ENCODE data around the gene SFMBT1.

The SFMBT1 gene

DNA sequence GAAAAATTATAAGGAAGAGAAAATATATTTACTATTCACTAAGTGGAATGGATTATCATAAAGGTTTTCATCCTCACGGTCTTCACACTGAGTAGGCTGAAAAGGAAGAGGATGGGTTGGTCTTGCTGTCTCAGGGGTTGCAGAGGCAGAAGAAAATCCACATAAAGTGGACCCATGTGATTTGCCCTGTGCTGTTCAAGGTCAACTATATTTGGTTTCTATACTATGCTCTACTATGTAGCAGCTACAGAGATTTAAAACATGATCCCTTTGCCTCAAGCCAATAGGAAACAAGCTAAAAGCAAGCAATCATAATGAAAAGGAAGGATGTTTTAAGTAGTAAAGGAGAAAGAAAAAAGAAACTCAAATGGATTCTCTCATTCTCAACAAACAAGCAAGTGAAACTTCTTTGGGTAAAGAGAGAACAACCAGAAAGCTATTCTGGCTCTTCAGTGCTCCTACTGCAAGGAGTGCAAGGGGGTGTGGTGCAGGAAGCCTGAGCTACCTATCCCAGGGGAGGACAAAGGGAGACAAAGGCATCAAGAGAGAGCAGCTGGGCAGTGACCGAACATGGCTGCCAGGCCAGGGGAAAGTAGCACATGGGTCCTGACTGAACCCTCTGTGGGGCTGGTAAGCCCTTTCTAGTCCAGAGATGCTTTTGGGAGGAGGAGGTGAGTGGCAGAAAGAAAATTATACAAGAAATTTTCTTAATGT is 35.9 kb downstream of the SFMBT1 start:
- Mint-ChIP-seq H3K4me3 (no peak overlapping the region), H3K36me3 (ENCODE audit: low read depth) (peaks cover 3% of the 10 kb centered on the region), H3K27me3 (ENCODE audit: low read depth) (no peaks in the 10 kb centered on the region), H3K4me1 (ENCODE audit: low read depth) (peaks cover 7% of the 10 kb centered on the region), H3K27ac (no peak overlapping the region), H3K9me3 (no peaks in the 10 kb centered on the region)

DNA sequence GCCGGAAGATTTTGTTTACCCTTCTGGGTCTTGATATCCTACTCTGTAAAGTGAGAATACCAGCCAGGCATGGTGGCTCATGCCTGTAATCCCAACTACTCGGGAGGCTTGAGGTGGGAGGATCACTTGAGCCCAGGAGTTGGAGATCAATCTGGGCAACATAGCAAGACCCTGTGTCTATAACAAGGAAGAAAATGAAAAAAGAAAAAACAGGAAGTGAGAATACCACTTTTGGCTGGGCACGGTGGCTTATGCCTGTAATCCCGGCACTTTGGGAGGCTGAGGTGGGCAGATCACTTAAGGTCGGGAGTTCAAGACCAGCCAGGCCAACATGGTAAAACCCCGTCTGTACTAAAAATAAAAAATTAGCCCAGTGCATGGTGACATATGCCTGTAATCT is 36.9 kb downstream of the SFMBT1 start:
- Mint-ChIP-seq H3K27me3 (ENCODE audit: low read depth) (no peaks in the 10 kb centered on the region), H3K9me3 (no peaks in the 10 kb centered on the region), H3K27ac (no peak overlapping the region), H3K4me3 (no peak overlapping the region), H3K36me3 (ENCODE audit: low read depth) (peaks cover 3% of the 10 kb centered on the region), H3K4me1 (ENCODE audit: low read depth) (peaks cover 7% of the 10 kb centered on the region)

DNA sequence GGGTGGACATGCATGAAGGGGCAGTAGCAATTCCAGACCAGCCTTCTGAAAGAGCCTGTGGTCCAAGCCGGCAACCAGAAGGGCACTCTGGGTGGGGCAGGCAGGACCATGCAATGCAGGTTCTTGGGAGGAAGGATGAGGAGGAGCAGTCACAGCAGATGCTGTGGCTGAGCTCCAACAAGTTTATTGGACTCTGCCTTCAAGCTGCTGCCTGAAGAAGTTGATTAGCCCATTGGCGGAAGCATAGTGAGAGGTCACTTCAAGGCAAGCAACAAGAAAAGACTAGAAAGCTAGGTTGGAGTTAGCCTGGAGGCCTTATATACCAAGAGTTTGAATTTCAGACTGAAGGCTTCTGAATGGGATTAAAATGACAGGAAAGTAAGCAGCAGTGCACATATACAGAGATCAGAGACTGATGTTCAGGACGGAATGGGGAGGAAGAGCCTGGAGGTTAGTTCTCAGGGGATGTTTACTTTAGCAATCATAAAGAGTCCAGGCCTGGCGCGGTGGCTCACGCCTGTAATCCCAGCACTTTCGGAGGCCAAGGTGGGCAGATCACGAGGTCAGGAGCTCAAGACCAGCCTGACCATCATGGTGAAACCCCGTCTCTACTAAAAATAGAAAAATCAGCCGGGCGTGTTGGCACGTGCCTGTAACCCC is 39.9 kb downstream of the SFMBT1 start:
- Mint-ChIP-seq H3K9me3 (no peaks in the 10 kb centered on the region), H3K4me3 (no peak overlapping the region), H3K27me3 (ENCODE audit: low read depth) (no peaks in the 10 kb centered on the region), H3K4me1 (ENCODE audit: low read depth) (peaks cover 5% of the 10 kb centered on the region), H3K36me3 (ENCODE audit: low read depth) (peaks cover 3% of the 10 kb centered on the region), H3K27ac (no peak overlapping the region)

DNA sequence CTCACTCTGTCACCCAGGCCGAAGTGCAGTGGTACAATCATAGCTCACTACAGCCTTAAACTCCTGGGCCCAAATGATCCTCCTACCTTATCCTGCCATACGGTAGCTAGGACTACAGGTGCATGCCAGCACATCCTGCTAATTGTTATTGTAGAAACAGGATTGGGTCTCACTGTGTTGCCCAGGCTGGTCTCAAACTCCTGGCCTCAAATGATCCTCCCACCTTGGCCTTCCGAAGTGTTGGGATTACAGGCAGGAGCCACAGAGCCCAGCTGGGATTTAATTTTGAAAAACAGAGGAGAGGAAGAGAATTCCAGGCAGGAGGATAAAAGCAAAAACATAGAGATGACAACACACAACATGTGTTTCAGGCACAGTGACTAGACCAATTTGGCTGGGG is 40.5 kb downstream of the SFMBT1 start:
- H3K27ac Mint-ChIP-seq = no peak overlapping the region
- H3K9me3 Mint-ChIP-seq = no peaks in the 10 kb centered on the region
- no peak overlapping the region for H3K4me3 Mint-ChIP-seq
- peaks cover 3% of the 10 kb centered on the region for H3K36me3 Mint-ChIP-seq (ENCODE audit: low read depth)
- H3K4me1 Mint-ChIP-seq (ENCODE audit: low read depth) = peaks cover 5% of the 10 kb centered on the region
- H3K27me3 Mint-ChIP-seq (ENCODE audit: low read depth) = no peaks in the 10 kb centered on the region

DNA sequence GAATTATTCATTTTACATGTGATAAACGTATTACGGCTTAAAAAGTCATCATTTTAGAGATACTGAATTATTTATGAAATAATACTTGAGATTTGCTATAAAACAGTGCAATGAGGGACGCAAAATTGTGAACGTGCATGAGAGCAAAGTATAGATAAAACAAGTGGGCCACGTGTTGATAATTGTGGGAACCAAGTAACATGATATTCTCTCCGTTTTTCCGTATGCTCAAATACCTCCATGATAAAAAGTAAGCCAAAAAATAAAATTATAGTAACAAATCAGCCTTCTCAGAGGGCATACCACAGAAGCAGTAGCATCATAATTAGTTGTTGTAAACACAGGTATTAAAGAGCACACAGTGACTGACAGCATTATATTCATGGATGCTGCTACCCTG is 42.6 kb downstream of the SFMBT1 start:
- Mint-ChIP-seq H3K4me3 (no peak overlapping the region), H3K27me3 (ENCODE audit: low read depth) (no peaks in the 10 kb centered on the region), H3K27ac (no peak overlapping the region), H3K36me3 (ENCODE audit: low read depth) (peaks cover 5% of the 10 kb centered on the region), H3K9me3 (no peaks in the 10 kb centered on the region), H3K4me1 (ENCODE audit: low read depth) (no peaks in the 10 kb centered on the region)

DNA sequence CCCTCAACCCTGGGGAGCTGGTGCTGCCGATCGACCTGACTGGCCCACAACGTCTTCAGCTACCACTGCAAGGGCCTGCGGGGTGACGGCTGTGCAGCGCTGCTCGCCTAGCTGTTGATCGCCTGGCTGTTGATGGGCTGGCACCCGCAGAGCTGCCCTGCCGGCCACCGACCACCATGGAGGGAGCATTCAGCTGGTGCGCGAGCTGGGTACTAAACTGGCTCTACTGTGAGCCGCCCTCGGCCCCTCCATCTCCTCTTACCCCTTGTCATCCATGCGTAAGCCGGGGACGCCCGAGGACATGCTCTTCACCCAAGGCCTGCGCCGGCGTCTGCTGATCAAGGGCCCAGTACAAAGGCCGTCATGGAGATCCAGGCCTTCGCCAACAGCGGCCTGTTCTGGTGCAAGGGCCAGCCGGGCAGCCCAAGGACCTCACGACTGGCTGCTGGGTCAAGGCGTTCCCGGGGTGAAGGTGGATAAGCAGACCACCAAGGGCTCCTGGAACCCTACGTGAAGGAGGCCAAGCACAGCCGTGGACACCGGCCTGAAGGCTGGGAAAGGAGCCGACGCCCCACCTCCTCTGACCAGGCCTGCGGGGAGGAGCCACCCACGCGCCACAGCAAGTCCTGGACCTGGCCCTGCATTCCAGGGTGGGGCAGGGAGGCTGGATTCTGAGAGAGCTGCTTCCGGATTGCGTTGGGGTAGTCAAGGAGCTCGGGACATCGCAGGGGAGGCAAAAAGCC is 46.9 kb downstream of the SFMBT1 start:
- no peaks in the 10 kb centered on the region for H3K27me3 Mint-ChIP-seq (ENCODE audit: low read depth)
- peaks cover 2% of the 10 kb centered on the region for H3K36me3 Mint-ChIP-seq (ENCODE audit: low read depth)
- no peak overlapping the region for H3K27ac Mint-ChIP-seq
- H3K4me1 Mint-ChIP-seq (ENCODE audit: low read depth) = no peaks in the 10 kb centered on the region
- no peak overlapping the region for H3K4me3 Mint-ChIP-seq
- H3K9me3 Mint-ChIP-seq = no peaks in the 10 kb centered on the region

DNA sequence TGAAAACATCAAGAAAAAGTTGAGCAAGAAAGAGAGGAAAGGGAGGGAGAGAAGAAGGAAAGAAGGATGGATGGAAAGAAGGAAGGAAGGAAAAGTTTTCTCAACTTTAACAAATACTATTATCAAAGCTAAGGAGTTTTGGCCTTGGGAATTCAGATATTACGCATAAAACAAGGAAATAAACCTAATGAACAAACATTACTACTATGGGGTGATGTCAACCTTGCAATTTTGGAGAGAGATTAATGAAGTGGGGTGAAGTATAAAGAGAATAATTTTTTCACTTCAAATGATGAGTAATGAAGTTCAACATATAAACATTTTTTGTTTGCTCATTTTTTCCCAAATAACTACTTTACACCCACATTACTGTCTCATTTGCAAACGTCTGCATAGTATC is 55.2 kb downstream of the SFMBT1 start:
- Mint-ChIP-seq H3K27me3 (ENCODE audit: low read depth) (no peaks in the 10 kb centered on the region), H3K4me3 (no peak overlapping the region), H3K4me1 (ENCODE audit: low read depth) (peaks cover 4% of the 10 kb centered on the region), H3K9me3 (no peaks in the 10 kb centered on the region), H3K36me3 (ENCODE audit: low read depth) (no peaks in the 10 kb centered on the region), H3K27ac (no peak overlapping the region)

DNA sequence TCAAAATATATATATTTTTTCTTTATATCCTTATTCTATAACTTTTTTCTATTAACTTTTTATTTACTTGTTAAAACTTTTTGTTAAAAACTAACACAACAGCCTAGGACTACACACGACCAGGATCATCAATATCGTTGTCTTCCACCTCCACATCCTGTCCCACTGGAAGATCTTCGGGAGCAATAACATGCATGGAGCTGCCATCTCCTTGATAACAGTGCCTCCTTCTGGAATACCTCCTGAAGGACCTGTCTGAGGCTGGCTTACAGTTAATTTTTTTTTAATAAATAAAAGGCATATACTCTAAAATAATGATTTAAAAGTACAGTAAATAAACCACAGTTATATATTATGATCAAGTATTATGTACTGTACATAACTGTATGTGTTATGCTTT is 58.9 kb downstream of the SFMBT1 start:
- H3K36me3 Mint-ChIP-seq (ENCODE audit: low read depth) = peaks cover 3% of the 10 kb centered on the region
- H3K9me3 Mint-ChIP-seq = no peaks in the 10 kb centered on the region
- no peak overlapping the region for H3K27ac Mint-ChIP-seq
- no peak overlapping the region for H3K4me3 Mint-ChIP-seq
- H3K27me3 Mint-ChIP-seq (ENCODE audit: low read depth) = no peaks in the 10 kb centered on the region
- H3K4me1 Mint-ChIP-seq (ENCODE audit: low read depth) = peaks cover 30% of the 10 kb centered on the region

DNA sequence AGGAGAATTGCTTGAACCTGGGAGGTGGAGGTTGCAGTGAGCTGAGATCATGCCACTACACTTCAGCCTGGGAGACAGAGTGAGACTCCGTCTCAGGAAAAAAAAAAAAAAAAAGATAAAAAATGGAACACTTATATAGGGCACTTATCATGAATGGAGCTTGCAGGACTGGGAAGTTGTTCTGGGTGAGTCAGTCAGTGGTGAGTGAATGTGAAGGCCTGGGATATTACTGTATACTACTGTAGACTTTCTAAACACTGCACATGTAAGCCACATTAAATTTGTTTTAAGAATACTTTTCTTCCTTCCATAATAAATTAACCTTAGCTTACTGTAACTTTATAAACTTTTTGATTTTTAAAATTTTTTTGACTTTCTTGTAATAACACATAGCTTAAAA is 59.8 kb downstream of the SFMBT1 start:
- no peaks in the 10 kb centered on the region for H3K9me3 Mint-ChIP-seq
- H3K36me3 Mint-ChIP-seq (ENCODE audit: low read depth) = peaks cover 4% of the 10 kb centered on the region
- H3K4me3 Mint-ChIP-seq = no peak overlapping the region
- H3K4me1 Mint-ChIP-seq (ENCODE audit: low read depth) = peaks cover 32% of the 10 kb centered on the region
- no peaks in the 10 kb centered on the region for H3K27me3 Mint-ChIP-seq (ENCODE audit: low read depth)
- no peak overlapping the region for H3K27ac Mint-ChIP-seq

DNA sequence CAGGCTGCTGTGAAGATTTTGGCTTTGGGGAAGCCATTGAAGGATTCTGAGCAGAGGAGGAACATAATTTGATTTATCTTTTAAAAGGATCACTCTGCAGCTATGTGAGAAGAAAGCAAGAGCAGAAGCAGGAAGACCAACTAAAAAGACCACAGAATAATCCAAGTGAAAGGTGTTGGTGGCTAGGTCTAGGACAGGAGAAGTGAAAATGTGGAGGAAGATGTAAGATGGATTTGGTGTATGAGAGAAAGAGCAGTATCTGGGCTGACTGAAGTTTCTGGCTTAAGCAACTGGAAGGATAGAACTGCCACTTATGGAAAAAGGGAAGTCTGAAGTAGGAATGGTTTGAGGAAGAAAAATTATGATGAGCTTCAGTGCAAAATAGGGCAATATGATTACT is 62.0 kb downstream of the SFMBT1 start:
- no peaks in the 10 kb centered on the region for H3K9me3 Mint-ChIP-seq
- H3K4me1 Mint-ChIP-seq (ENCODE audit: low read depth) = peaks cover 27% of the 10 kb centered on the region
- H3K27me3 Mint-ChIP-seq (ENCODE audit: low read depth) = no peaks in the 10 kb centered on the region
- peaks cover 7% of the 10 kb centered on the region for H3K36me3 Mint-ChIP-seq (ENCODE audit: low read depth)
- H3K27ac Mint-ChIP-seq = peak overlapping the region; percentile 72
- peak overlapping the region; percentile 49 for H3K4me3 Mint-ChIP-seq

DNA sequence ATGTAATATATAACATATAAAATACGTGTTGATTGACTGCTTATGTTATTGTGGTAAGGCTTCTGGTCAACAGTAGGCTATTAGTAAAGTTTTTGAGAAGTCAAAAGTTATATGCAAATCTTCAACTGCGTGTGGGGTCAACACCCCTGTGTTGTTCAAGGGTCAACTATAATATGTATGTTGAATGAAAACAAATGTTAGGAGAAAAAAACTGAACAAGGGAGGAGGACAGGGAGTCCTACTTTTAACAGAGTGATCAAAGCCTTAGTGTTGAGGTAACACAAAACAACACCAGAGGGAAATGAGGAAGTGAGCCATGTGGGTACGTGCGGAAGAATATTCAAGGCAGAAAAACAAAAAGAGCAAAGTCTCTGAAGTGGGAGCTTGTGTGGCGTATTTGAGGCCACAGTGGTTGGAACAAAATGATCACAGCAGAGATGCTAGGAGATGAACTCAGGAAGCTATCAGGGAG is 62.5 kb downstream of the SFMBT1 start:
- peaks cover 27% of the 10 kb centered on the region for H3K4me1 Mint-ChIP-seq (ENCODE audit: low read depth)
- peak overlapping the region; percentile 72 for H3K27ac Mint-ChIP-seq
- no peaks in the 10 kb centered on the region for H3K27me3 Mint-ChIP-seq (ENCODE audit: low read depth)
- no peaks in the 10 kb centered on the region for H3K9me3 Mint-ChIP-seq
- peaks cover 7% of the 10 kb centered on the region for H3K36me3 Mint-ChIP-seq (ENCODE audit: low read depth)
- peak overlapping the region; percentile 49 for H3K4me3 Mint-ChIP-seq

DNA sequence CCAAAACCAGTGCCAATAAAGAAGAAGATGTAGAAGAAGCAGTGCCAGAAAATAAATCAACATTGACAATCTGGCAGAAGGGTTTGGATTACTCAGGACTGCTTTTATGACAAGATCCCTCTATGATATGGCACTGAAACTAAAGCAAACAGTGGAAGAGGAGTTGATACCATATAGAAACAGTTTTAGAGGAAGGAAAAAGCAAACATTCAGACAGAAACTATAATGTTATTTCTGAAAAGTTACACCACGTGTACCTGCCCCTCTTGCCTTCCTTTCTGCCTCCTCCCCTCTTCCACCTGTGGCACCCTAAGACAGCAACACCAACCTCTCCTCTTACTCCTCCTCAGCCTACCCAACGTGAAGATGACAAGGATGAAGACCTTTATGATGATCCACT is 63.0 kb downstream of the SFMBT1 start:
- H3K36me3 Mint-ChIP-seq (ENCODE audit: low read depth) = peaks cover 7% of the 10 kb centered on the region
- H3K27ac Mint-ChIP-seq = peak overlapping the region; percentile 64
- peaks cover 30% of the 10 kb centered on the region for H3K4me1 Mint-ChIP-seq (ENCODE audit: low read depth)
- H3K27me3 Mint-ChIP-seq (ENCODE audit: low read depth) = no peaks in the 10 kb centered on the region
- no peak overlapping the region for H3K4me3 Mint-ChIP-seq
- H3K9me3 Mint-ChIP-seq = no peaks in the 10 kb centered on the region

DNA sequence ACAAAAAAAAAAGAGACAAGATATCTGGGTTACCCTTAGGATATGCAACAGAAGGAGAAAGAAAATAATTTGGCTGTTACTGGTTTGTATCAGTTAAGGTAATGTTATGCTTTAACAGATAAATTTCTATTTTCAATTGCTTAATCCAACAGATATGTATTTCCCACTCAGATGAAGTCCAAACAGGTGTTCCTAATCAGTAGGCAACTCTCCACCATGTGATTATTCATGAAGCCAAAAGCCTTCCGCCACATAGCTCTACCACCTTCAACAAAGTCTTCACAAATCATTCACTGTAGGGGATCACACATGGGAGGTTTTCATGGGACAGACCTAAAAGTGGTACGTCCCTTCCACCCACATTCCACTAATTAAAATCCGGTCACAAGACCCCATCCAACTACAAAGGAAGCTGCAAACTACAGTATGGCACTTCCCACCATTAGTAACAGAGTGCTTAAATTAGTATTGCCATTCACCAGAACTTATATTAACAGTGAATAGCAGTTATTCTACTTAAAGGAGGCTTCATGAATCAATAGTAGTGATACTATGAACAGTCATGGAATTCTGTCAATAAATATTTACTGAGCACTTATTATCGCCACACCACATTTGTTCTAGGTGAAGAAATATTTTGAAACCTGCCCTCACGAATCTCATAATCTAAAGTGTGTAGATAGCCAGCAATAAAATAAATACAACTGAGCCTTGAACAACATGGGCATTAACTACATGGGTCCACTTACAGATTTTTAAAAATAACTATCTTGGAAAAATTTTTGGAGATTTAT is 66.5 kb downstream of the SFMBT1 start:
- Mint-ChIP-seq H3K27me3 (ENCODE audit: low read depth) (no peaks in the 10 kb centered on the region), H3K4me3 (no peak overlapping the region), H3K4me1 (ENCODE audit: low read depth) (peaks cover 25% of the 10 kb centered on the region), H3K9me3 (no peaks in the 10 kb centered on the region), H3K36me3 (ENCODE audit: low read depth) (peaks cover 7% of the 10 kb centered on the region), H3K27ac (no peak overlapping the region)

DNA sequence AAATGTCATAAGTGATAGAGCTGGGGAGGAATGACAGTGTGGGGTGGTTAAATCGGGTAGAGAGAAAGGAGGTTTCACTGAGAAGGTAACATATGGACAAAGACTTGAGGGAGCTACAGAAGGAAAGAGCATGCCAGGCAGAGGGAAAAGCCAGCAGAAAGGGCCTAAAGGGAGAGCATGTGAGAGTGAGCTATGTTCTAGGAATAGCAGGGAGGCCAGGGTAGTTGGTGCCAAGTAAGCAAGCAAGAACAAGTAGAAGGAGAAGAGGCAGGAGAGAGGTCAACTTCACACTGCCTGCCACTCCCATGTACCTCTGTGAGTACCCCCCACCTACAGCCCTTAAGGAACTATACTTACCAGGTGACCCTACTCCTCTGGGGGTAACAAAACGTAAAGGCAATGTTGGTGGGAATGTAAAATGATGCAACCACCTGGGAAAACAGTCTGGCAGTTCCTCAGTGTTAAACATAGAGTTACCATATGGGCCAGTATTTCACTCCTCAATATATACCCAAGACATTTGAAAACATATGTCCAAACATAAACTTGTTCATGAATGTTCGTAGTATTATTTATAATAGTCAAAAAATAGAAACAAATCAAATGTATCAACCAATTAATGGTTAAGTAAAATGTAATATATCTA is 67.6 kb downstream of the SFMBT1 start:
- H3K9me3 Mint-ChIP-seq = no peaks in the 10 kb centered on the region
- H3K4me1 Mint-ChIP-seq (ENCODE audit: low read depth) = peaks cover 21% of the 10 kb centered on the region
- no peak overlapping the region for H3K4me3 Mint-ChIP-seq
- H3K27me3 Mint-ChIP-seq (ENCODE audit: low read depth) = no peaks in the 10 kb centered on the region
- H3K27ac Mint-ChIP-seq = no peak overlapping the region
- peaks cover 9% of the 10 kb centered on the region for H3K36me3 Mint-ChIP-seq (ENCODE audit: low read depth)
